Natural killer cell (primary cell): Measurements from ENCODE around the gene CST3. TPM values are rescaled to one million over a fixed set of nuclear protein-coding genes. Genes with fewer than 3 reads are reported as not detected.

Experiments used
- ATAC-seq, 3 donors: fragments of 150-1000 bp in 2 of 3; fragments of 200-7000 bp in 1 of 3; cut with Tn5 transposase; 1 replicate in 1 of 3; 2 replicates in 2 of 3; pipeline ENCODE4 v1.10.0; 2021; ENCODE audit warnings: mild to moderate bottlenecking in 2 of 3, moderate library complexity in 2 of 3
- DNase-seq, 2 donors: peaks; one replicate each; pipeline versions ENCODE4 v3.0.0 to v3.0.0-alpha.2; 2013 to 2021; ENCODE audit warnings: mixed read lengths in 1 of 2
- H3K27ac ChIP-seq: one replicate; pipeline ENCODE4 v1.5.1; 2013; ENCODE audit warnings: mild to moderate bottlenecking, low read length
- H3K27me3 ChIP-seq: one replicate; pipeline ENCODE4 v1.6.1; 2013; ENCODE audit warnings: low read length; ENCODE audit not compliant: control insufficient read depth, insufficient read depth
- H3K36me3 ChIP-seq: one replicate; pipeline ENCODE4 v1.6.1; 2013; ENCODE audit warnings: low read length; ENCODE audit not compliant: control insufficient read depth, insufficient read depth
- H3K4me1 ChIP-seq: one replicate; pipeline ENCODE4 v1.6.1; 2013; ENCODE audit warnings: low read length; ENCODE audit not compliant: control insufficient read depth, insufficient read depth
- H3K4me3 ChIP-seq: one replicate; pipeline ENCODE4 v1.5.1; 2013; ENCODE audit warnings: low read length
- H3K9me3 ChIP-seq: one replicate; pipeline ENCODE4 v1.6.1; 2013; ENCODE audit warnings: low read length; ENCODE audit not compliant: control insufficient read depth, insufficient read depth
- H3K27ac Mint-ChIP-seq, 2 donors: one replicate each; pipeline ENCODE4 v1.8.0; 2022; ENCODE audit warnings: mild to moderate bottlenecking in 2 of 2, mixed read lengths in 2 of 2, moderate library complexity in 1 of 2
- H3K27me3 Mint-ChIP-seq, 2 donors: one replicate each; pipeline ENCODE4 v1.8.0; 2022; ENCODE audit warnings: low read depth in 2 of 2, mixed read lengths in 2 of 2
- H3K36me3 Mint-ChIP-seq: one replicate; pipeline ENCODE4 v1.8.0; 2022; ENCODE audit warnings: mixed read lengths
- H3K4me1 Mint-ChIP-seq, 2 donors: one replicate each; pipeline ENCODE4 v1.8.0; 2022; ENCODE audit warnings: mixed read lengths in 2 of 2
- H3K4me3 Mint-ChIP-seq: one replicate; pipeline ENCODE4 v1.8.0; 2022; ENCODE audit warnings: mild to moderate bottlenecking, moderate library complexity, mixed read lengths
- H3K9me3 Mint-ChIP-seq, 2 donors: one replicate each; pipeline ENCODE4 v1.8.0; 2022; ENCODE audit warnings: mixed read lengths in 2 of 2
- WGBS: methylation state at CpG from one replicate; pipeline ENCODE4 v1.1.7; 2013; ENCODE audit warnings: missing lambda C conversion rate; ENCODE audit not compliant: insufficient coverage; 5-methylcytosine and 5-hydroxymethylcytosine counted together
- intact Hi-C: fragments of 100-400 bp; cut with micrococcal nuclease; formaldehyde crosslinking; loops from one replicate; pipeline ENCODE4 v1.14.2; 2022
- total RNA-seq, 4 donors: library from RNA; stranded (reverse); fragments of 120-200 nt in 1 of 4; gene quantifications; one replicate each; pipeline versions ENCODE4 v1.2.3 to v1.2.4, GENCODE V29; 2013 to 2022
- TF ChIP-seq, protein P1 (sequence below): fragments of 200-600 bp; IDR thresholded peaks from one replicate; pipeline ENCODE4 v1.8.0; 2022; ENCODE audit warnings: antibody characterized with exemption

Gene CST3
- total RNA-seq, 3 donors from 2014 or later (not counting 1 experiment from before 2014, with no cell fraction given): 30.0 to 118 (median 83.8) TPM

DNA sequence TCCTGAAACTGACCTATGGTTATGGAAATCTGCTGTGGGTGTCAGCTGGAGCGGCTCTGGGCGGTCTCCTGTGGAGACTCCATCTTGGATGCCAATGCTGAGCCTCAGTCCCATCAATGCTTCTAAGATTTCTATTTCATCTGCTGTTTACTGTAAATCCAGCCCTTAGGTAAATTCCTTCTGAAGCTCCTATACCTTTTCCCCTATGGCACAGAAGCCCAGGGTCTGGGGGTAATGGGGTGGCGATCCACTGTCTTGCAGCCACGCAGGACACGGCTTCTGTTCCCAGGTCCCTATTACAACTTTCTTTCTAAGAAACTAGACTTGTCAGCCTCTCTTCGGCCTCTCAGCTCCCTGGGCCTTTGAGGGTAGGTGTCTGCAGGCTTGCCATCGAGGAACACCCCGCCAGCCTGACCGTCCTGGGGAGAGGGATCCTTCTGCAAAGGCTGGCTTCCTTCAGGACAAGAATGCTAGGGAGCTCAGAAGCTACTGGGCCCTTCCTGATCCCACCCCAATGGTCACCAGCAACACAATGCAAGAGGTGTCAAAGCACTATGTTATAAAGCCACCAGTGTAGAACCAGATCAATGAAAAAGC is 6.4 kb downstream of the CST3 start:
- no peak overlapping the region for H3K4me3 Mint-ChIP-seq
- no peaks in the 10 kb centered on the region for H3K36me3 Mint-ChIP-seq
- H3K4me1 Mint-ChIP-seq: peaks cover 0 to 3% of the 10 kb centered on the region in 2 donors
- ATAC-seq: no peak
- Histone ChIP-seq H3K27ac (no peak overlapping the region), H3K27me3 (no peaks in the 10 kb centered on the region), H3K9me3 (no peaks in the 10 kb centered on the region), H3K4me3 (no peak overlapping the region), H3K4me1 (peaks cover under 1% of the 10 kb centered on the region), H3K36me3 (no peaks in the 10 kb centered on the region)
- WGBS: 94% methylated on average over 9 of the region's 9 CpGs
- intact Hi-C loops: no loop called here
- no peaks in the 10 kb centered on the region for H3K9me3 Mint-ChIP-seq
- TF ChIP-seq, protein P1, sequence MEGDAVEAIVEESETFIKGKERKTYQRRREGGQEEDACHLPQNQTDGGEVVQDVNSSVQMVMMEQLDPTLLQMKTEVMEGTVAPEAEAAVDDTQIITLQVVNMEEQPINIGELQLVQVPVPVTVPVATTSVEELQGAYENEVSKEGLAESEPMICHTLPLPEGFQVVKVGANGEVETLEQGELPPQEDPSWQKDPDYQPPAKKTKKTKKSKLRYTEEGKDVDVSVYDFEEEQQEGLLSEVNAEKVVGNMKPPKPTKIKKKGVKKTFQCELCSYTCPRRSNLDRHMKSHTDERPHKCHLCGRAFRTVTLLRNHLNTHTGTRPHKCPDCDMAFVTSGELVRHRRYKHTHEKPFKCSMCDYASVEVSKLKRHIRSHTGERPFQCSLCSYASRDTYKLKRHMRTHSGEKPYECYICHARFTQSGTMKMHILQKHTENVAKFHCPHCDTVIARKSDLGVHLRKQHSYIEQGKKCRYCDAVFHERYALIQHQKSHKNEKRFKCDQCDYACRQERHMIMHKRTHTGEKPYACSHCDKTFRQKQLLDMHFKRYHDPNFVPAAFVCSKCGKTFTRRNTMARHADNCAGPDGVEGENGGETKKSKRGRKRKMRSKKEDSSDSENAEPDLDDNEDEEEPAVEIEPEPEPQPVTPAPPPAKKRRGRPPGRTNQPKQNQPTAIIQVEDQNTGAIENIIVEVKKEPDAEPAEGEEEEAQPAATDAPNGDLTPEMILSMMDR: no peak
- no peak overlapping the region for H3K27ac Mint-ChIP-seq
- H3K27me3 Mint-ChIP-seq: no peaks in the 10 kb centered on the region
- DNase-seq: no peak

DNA sequence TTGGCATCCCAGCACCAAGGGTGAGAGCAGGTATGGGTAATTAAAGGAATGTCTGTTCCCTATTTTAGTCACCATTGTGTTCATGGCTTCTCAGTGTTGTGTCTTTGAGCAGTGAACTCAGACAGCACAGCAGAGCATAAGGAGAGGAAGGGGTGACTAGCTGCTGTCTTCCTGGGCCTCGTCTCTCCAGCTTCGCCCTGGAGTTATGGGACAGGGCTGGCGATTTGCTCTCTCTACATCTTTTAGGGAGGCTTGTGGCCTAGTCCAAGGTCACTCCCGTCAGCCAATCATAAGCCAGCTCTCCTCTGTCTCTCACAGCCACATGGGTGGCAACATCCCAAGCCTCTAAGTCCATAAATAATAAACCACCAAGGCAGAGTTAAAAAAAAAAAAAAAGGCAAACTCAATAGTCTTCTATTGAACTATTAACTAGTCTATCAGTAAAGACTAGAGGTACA is 7.3 kb downstream of the CST3 start:
- Histone ChIP-seq H3K4me1 (no peaks in the 10 kb centered on the region), H3K9me3 (no peaks in the 10 kb centered on the region), H3K36me3 (no peaks in the 10 kb centered on the region), H3K27ac (no peak overlapping the region), H3K4me3 (no peak overlapping the region), H3K27me3 (no peaks in the 10 kb centered on the region)
- Mint-ChIP-seq H3K36me3 (no peaks in the 10 kb centered on the region), H3K27me3 (no peaks in the 10 kb centered on the region), H3K4me3 (no peak overlapping the region), H3K4me1 (no peaks in the 10 kb centered on the region), H3K27ac (no peak overlapping the region), H3K9me3 (no peaks in the 10 kb centered on the region)
- no peak for ATAC-seq
- TF ChIP-seq, protein P1: no peak
- intact Hi-C loops: no loop called here
- no peak for DNase-seq
- WGBS: 88% methylated on average over 4 of the region's 4 CpGs

DNA sequence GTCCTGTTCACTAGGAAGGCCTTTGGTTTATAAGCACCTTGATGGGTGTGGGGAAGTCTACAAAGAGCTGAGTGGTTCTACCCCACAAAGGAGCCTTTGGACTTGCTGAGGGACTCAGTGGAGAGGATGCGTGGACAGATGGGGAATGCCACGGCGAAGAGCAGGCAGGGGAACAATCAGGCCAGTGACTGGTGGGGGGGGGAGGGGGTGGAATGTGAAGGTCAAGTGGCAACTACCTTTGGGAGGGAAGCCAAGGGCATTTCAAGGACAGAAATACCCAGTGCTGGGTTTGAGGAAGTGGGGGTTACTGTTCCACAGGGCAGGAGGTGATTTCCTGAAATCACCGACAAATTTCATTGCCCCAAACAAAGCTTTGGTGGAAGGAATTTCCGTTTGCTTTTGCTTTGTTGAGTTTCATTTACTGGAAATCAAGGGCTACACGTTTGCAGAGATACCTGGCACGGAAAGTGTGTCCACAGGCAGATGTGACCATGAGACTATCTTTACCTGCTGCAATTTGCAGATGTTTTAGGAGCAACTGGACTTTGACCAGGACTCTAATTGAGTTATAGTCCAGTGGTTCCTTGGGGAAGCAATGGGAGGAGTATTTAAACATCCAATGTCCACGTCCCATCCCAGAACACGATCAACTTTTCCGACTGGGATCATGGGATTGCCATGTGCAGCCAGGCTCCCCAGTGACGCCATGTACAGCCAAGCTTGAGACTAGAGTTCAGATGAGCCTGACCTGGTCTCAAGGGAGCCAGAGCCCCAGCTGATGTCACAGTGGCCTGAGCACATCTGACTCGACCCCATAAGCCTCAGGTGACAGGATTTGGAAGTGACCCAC is 8.0 kb downstream of the CST3 start:
- H3K27me3 ChIP-seq: no peaks in the 10 kb centered on the region
- no peak overlapping the region for H3K4me3 ChIP-seq
- H3K36me3 ChIP-seq: no peaks in the 10 kb centered on the region
- no peaks in the 10 kb centered on the region for H3K4me1 Mint-ChIP-seq
- no peak for ATAC-seq
- H3K27ac Mint-ChIP-seq: no peak overlapping the region
- H3K4me1 ChIP-seq: no peaks in the 10 kb centered on the region
- WGBS: 77% methylated on average over 12 of the region's 12 CpGs
- intact Hi-C loops: no loop called here
- no peaks in the 10 kb centered on the region for H3K9me3 Mint-ChIP-seq
- no peak overlapping the region for H3K4me3 Mint-ChIP-seq
- TF ChIP-seq, protein P1: no peak
- H3K27ac ChIP-seq: no peak overlapping the region
- no peaks in the 10 kb centered on the region for H3K9me3 ChIP-seq
- H3K36me3 Mint-ChIP-seq: no peaks in the 10 kb centered on the region
- DNase-seq: no peak
- peaks cover 0 to 1% of the 10 kb centered on the region in 2 donors for H3K27me3 Mint-ChIP-seq
